A673 (cell line): ENCODE measurements around the gene GATA2. TPM values are rescaled to one million over a fixed set of nuclear protein-coding genes. Genes with fewer than 3 reads are reported as not detected.

Experiments
- BruUV-seq: library from RNA; stranded (reverse); fragments of 400-500 nt; replicated peaks from 2 replicates; lab custom pipeline; 2021; lab: Mats Ljungman, UMichigan
- CTCF ChIA-PET: fragments of 300-600 bp; sonication (Branson Sonifier 250); formaldehyde crosslinking; loops from one replicate; lab custom pipeline; 2022; ENCODE audit warnings: antibody characterized with exemption; lab: Charles Lee
- POLR2A ChIA-PET: fragments of 300-600 bp; sonication (Branson Sonifier 250); formaldehyde crosslinking; loops from one replicate; lab custom pipeline; 2022; ENCODE audit warnings: antibody characterized with exemption; ENCODE audit not compliant: low non-redundant PET; lab: Charles Lee
- DNase-seq: peaks from one replicate; pipeline ENCODE4 v3.0.0-alpha.2; 2015; ENCODE audit warnings: low spot score
- H3K27ac ChIP-seq: fragments of 200-600 bp; sonication (generic); 2 replicates; pipeline ENCODE4 v1.5.1; 2016; ENCODE audit warnings: mixed run types, low read depth, mild to moderate bottlenecking, mixed read lengths, antibody characterized with exemption, low read length; ENCODE audit not compliant: poor library complexity, severe bottlenecking
- H3K27me3 ChIP-seq: fragments of 200-600 bp; sonication (generic); replicated peaks from 2 replicates; pipeline ENCODE4 v1.6.1; 2017; ENCODE audit warnings: mixed run types, low read depth, mild to moderate bottlenecking, mixed read lengths, antibody characterized with exemption, low read length; ENCODE audit not compliant: insufficient read depth, poor library complexity
- H3K36me3 ChIP-seq: fragments of 200-600 bp; sonication (generic); 2 replicates; pipeline ENCODE4 v1.6.1; 2016; ENCODE audit warnings: mixed run types, mild to moderate bottlenecking, mixed read lengths, antibody characterized with exemption, low read length; ENCODE audit not compliant: insufficient read depth, poor library complexity, severe bottlenecking
- H3K4me1 ChIP-seq: fragments of 200-600 bp; sonication (generic); 2 replicates; pipeline ENCODE4 v1.6.1; 2017; ENCODE audit warnings: mixed run types, mild to moderate bottlenecking, mixed read lengths, antibody characterized with exemption, low read length; ENCODE audit not compliant: insufficient read depth, poor library complexity, severe bottlenecking
- H3K4me3 ChIP-seq: fragments of 200-600 bp; sonication (generic); 2 replicates; pipeline ENCODE4 v1.5.1; 2016; ENCODE audit warnings: low read depth, mixed run types, mild to moderate bottlenecking, mixed read lengths, low read length; ENCODE audit not compliant: poor library complexity, severe bottlenecking
- H3K9me3 ChIP-seq: fragments of 200-600 bp; sonication (generic); 2 replicates; pipeline ENCODE4 v1.6.1; 2016; ENCODE audit warnings: mixed run types, low read depth, mild to moderate bottlenecking, mixed read lengths, antibody characterized with exemption, low read length; ENCODE audit not compliant: poor library complexity, severe bottlenecking
- EZH2 ChIP-seq: fragments of 200-600 bp; sonication (generic); IDR thresholded peaks from 2 replicates; pipeline ENCODE4 v1.6.1; 2017; ENCODE audit warnings: borderline replicate concordance, low read depth, mild to moderate bottlenecking, mixed read lengths, antibody characterized with exemption, low read length; ENCODE audit not compliant: poor library complexity, severe bottlenecking
- intact Hi-C: fragments of 100-400 bp; cut with micrococcal nuclease; formaldehyde crosslinking; loops from one replicate; pipeline ENCODE4 v1.10.0; 2022; ENCODE audit not compliant: unreplicated experiment
- total RNA-seq: library from RNA; stranded (reverse); gene quantifications from 2 replicates; pipeline ENCODE4 v1.2.3, GENCODE V29; 2021
- TF ChIP-seq, protein P1 (sequence below): fragments of 300-800, 200-600 bp; sonication (generic); conservative IDR thresholded peaks from 2 replicates; pipeline ENCODE4 v1.5.1; 2017; ENCODE audit warnings: low read depth, mild to moderate bottlenecking, antibody characterized with exemption, low read length, moderate library complexity, mixed read lengths

GATA2 gene
- total RNA-seq, 1 experiment from 2014 or later = 19.4 TPM

DNA sequence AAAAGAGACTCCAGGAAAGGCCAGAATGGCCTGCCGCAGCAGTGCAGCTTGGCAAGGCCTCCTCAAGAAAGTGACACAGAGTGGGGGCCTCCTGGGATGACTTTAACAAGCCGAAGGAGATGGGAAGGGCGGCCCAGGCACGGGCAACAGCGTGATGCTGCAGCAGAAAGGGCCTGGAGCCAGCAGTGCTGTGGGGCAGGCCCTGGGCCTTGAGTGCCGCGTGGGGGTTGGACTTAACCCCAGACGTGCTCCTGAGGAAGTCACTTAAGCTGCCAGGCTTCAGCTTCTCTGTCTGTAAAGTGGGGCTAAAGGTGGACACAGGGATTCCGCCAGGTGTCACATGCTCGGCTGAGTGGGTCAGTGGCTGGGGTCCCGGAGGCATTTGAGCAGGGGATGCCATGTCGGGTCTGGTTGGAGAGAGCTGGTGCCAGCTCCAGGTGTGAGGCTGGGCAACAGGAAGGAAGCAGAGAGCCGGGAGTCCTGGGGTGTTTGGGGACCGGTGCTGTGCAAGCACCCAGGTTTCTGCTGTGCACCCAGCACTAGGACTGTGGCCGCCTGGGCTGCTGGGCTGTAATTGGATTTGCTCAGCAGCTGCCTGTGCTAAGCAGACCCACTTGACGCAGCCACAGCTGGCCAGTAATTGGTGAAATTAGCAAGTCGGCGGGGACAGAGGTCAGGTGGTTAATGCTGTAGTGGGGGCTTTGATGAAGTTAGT is 34.1 kb downstream of the GATA2 start:
- no peaks in the 10 kb centered on the region for H3K9me3 ChIP-seq
- ChIA-PET POLR2A (no interaction called here), CTCF (interaction anchor here (0.5 kb wide), 1 partner anchor 595 kb away, joined by 4 read pairs; no protein-coding TSS in a partner anchor)
- no TSS peak for BruUV-seq
- no peaks in the 10 kb centered on the region for H3K4me1 ChIP-seq
- no peak overlapping the region for H3K4me3 ChIP-seq
- TF ChIP-seq, protein P1, sequence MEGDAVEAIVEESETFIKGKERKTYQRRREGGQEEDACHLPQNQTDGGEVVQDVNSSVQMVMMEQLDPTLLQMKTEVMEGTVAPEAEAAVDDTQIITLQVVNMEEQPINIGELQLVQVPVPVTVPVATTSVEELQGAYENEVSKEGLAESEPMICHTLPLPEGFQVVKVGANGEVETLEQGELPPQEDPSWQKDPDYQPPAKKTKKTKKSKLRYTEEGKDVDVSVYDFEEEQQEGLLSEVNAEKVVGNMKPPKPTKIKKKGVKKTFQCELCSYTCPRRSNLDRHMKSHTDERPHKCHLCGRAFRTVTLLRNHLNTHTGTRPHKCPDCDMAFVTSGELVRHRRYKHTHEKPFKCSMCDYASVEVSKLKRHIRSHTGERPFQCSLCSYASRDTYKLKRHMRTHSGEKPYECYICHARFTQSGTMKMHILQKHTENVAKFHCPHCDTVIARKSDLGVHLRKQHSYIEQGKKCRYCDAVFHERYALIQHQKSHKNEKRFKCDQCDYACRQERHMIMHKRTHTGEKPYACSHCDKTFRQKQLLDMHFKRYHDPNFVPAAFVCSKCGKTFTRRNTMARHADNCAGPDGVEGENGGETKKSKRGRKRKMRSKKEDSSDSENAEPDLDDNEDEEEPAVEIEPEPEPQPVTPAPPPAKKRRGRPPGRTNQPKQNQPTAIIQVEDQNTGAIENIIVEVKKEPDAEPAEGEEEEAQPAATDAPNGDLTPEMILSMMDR = no peak
- TF ChIP-seq EZH2 = no peak
- no peaks in the 10 kb centered on the region for H3K27me3 ChIP-seq
- no peaks in the 10 kb centered on the region for H3K36me3 ChIP-seq
- intact Hi-C loops = no loop called here
- no peak for DNase-seq
- H3K27ac ChIP-seq = no peak overlapping the region

GRCh38 chr3:128457937-128458336 is 35.1 kb downstream of the GATA2 start:
- H3K27me3 ChIP-seq = no peaks in the 10 kb centered on the region
- ChIA-PET CTCF (no interaction called here), POLR2A (no interaction called here)
- H3K4me1 ChIP-seq = no peaks in the 10 kb centered on the region
- no peaks in the 10 kb centered on the region for H3K36me3 ChIP-seq
- no TSS peak for BruUV-seq
- intact Hi-C loops = no loop called here
- H3K9me3 ChIP-seq = no peaks in the 10 kb centered on the region
- no peak for DNase-seq
- H3K4me3 ChIP-seq = no peak overlapping the region
- H3K27ac ChIP-seq = no peak overlapping the region
- TF ChIP-seq EZH2 = no peak
- TF ChIP-seq, protein P1 = no peak

DNA sequence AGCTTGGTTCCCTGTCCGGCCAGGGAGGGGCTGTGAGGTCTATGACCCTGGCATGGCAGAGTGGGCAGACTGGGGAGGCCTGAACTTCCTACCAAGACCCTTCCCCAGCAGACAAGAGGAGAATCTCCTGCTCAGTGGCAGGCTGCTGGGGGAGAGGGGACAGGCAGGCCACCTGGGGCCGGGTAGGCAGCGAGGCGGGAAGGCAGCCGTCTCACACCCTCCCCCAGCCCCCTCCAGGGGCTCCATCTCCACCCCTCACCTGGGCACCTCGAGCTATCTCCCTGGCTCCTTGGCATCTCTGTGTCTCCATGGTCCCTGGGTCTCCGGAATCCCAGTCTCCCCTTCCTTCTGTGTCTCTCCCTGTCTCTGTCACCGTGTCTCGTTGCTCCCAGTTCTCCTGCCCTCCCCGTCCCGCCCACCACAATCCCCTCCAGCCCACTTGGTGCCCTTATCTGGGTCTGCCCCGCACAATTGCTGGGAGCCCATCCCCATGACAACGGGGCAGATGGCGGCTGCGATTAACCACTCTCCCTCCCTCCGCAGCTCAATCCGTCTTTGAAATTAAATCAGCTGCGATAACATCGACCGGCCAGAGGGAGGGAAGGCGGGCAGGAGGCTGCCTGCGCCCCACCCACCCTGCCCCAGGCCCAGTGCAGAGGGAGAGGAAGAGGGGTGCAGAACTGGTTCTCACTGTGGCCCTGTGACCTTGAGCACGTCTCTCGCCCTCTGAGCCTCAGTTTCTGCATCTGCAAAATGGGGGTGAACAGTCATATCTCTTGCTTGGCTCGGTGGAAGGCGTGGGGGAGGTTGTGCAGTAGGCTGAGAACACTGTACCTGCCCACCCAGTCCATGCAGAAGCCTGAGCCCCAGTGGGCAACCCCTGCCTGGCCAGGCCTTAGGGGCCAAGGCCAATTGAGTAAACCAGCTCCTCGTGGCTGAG is 36.0 kb downstream of the GATA2 start:
- no peaks in the 10 kb centered on the region for H3K9me3 ChIP-seq
- no TSS peak for BruUV-seq
- POLR2A ChIA-PET = no interaction called here
- no peak for DNase-seq
- H3K4me1 ChIP-seq = no peaks in the 10 kb centered on the region
- CTCF ChIA-PET = no interaction called here
- no peak overlapping the region for H3K4me3 ChIP-seq
- H3K36me3 ChIP-seq = no peaks in the 10 kb centered on the region
- TF ChIP-seq, protein P1 = no peak
- TF ChIP-seq EZH2 = no peak
- H3K27me3 ChIP-seq = no peaks in the 10 kb centered on the region
- intact Hi-C loops = no loop called here
- no peak overlapping the region for H3K27ac ChIP-seq
